Stimulated activated naive CD8-positive, alpha-beta T cell treated with anti-CD3 and anti-CD28 coated beads, Interleukin-15, amount 100 ng/mL, for 72 hours (primary cell): ENCODE data around the gene VPREB3.
"Not testable (repeated sequence)": the region's sequence is repeated elsewhere in the genome, so short reads cannot be mapped to it uniquely, and the experiment has no call there.

Experiments
- ATAC-seq: fragments of 150-1000 bp; cut with Tn5 transposase; 2 replicates; pipeline ENCODE4 v1.10.0; 2021; ENCODE audit warnings: mild to moderate bottlenecking, moderate library complexity
- DNase-seq, 2 donors: peaks; one replicate each; pipeline ENCODE4 v3.0.0; 2021 to 2022
- H3K27ac Mint-ChIP-seq, 2 donors: one replicate each; pipeline ENCODE4 v1.8.0; 2022; ENCODE audit warnings: mild to moderate bottlenecking in 2 of 2, mixed read lengths in 2 of 2, moderate library complexity in 2 of 2
- H3K27me3 Mint-ChIP-seq: one replicate; pipeline ENCODE4 v1.8.0; 2022; ENCODE audit warnings: mixed read lengths
- H3K4me1 Mint-ChIP-seq: one replicate; pipeline ENCODE4 v1.8.0; 2022; ENCODE audit warnings: mild to moderate bottlenecking, mixed read lengths
- H3K4me3 Mint-ChIP-seq, 2 donors: one replicate each; pipeline ENCODE4 v1.8.0; 2022; ENCODE audit warnings: mild to moderate bottlenecking in 2 of 2, mixed read lengths in 2 of 2, moderate library complexity in 1 of 2
- H3K9me3 Mint-ChIP-seq, 2 donors: one replicate each; pipeline ENCODE4 v1.8.0; 2022; ENCODE audit warnings: mixed read lengths in 2 of 2

Gene VPREB3

GRCh38 chr22:23742505-23743264 is 11.5 kb downstream of the VPREB3 start:
- no peaks in the 10 kb centered on the region for H3K27me3 Mint-ChIP-seq
- DNase-seq (no peak), ATAC-seq (no peak)
- peak overlapping the region in 1 of 2 donors; percentile 85 for H3K27ac Mint-ChIP-seq
- H3K4me3 Mint-ChIP-seq = no peak overlapping the region
- no peaks in the 10 kb centered on the region for H3K4me1 Mint-ChIP-seq
- H3K9me3 Mint-ChIP-seq = peaks cover 4 to 16% of the 10 kb centered on the region in 2 donors

- no peaks in the 10 kb centered on the region for H3K27me3 Mint-ChIP-seq
- DNase-seq = no peak
- no peak overlapping the region for H3K27ac Mint-ChIP-seq
- H3K9me3 Mint-ChIP-seq = no peaks in the 10 kb centered on the region
- H3K4me3 Mint-ChIP-seq = no peak overlapping the region
- ATAC-seq = no peak
- H3K4me1 Mint-ChIP-seq = no peaks in the 10 kb centered on the region
Measured at GRCh38 chr22:23737696-23738095, 16.5 kb downstream of the VPREB3 start.

- not testable (repeated sequence) for H3K27me3 Mint-ChIP-seq, H3K4me1 Mint-ChIP-seq, H3K9me3 Mint-ChIP-seq, ATAC-seq, H3K4me3 Mint-ChIP-seq, DNase-seq
- peak overlapping the region in 1 of 2 donors; percentile 31 for H3K27ac Mint-ChIP-seq
Measured at GRCh38 chr22:23728108-23728507, 26.1 kb downstream of the VPREB3 start.

GRCh38 chr22:23722724-23723123 is 31.5 kb downstream of the VPREB3 start:
- no peak overlapping the region for H3K4me3 Mint-ChIP-seq
- no peaks in the 10 kb centered on the region for H3K9me3 Mint-ChIP-seq
- ATAC-seq (no peak), DNase-seq (no peak)
- peaks cover under 1% of the 10 kb centered on the region for H3K4me1 Mint-ChIP-seq
- H3K27me3 Mint-ChIP-seq = no peaks in the 10 kb centered on the region
- no peak overlapping the region for H3K27ac Mint-ChIP-seq

- H3K4me1 Mint-ChIP-seq = peaks cover 7% of the 10 kb centered on the region
- no peak overlapping the region for H3K27ac Mint-ChIP-seq
- no peaks in the 10 kb centered on the region for H3K27me3 Mint-ChIP-seq
- DNase-seq = no peak
- no peak for ATAC-seq
- no peak overlapping the region for H3K4me3 Mint-ChIP-seq
- no peaks in the 10 kb centered on the region for H3K9me3 Mint-ChIP-seq
Measured at GRCh38 chr22:23722160-23722559, 32.1 kb downstream of the VPREB3 start.

GRCh38 chr22:23720855-23721254 is 33.4 kb downstream of the VPREB3 start:
- peak overlapping the region in 1 of 2 donors; percentile 63 for H3K27ac Mint-ChIP-seq
- DNase-seq (no peak), ATAC-seq (no peak)
- no peaks in the 10 kb centered on the region for H3K27me3 Mint-ChIP-seq
- H3K9me3 Mint-ChIP-seq = no peaks in the 10 kb centered on the region
- H3K4me3 Mint-ChIP-seq = no peak overlapping the region
- peaks cover 12% of the 10 kb centered on the region for H3K4me1 Mint-ChIP-seq

- H3K4me3 Mint-ChIP-seq = no peak overlapping the region
- no peak overlapping the region for H3K27ac Mint-ChIP-seq
- no peaks in the 10 kb centered on the region for H3K9me3 Mint-ChIP-seq
- ATAC-seq (no peak), DNase-seq (no peak)
- no peaks in the 10 kb centered on the region for H3K27me3 Mint-ChIP-seq
- H3K4me1 Mint-ChIP-seq = peaks cover 33% of the 10 kb centered on the region
Measured at GRCh38 chr22:23718371-23719165, 35.7 kb downstream of the VPREB3 start.

GRCh38 chr22:23716811-23717801 is 37.1 kb downstream of the VPREB3 start:
- Mint-ChIP-seq H3K4me3 (peak overlapping the region; percentile 80 to 84), H3K4me1 (peaks cover 34% of the 10 kb centered on the region), H3K27me3 (no peaks in the 10 kb centered on the region), H3K9me3 (no peaks in the 10 kb centered on the region), H3K27ac (peak overlapping the region; percentile 93 to 98)
- DNase-seq (peak; percentile 82 to 86), ATAC-seq (peak; percentile 92)

- no peaks in the 10 kb centered on the region for H3K9me3 Mint-ChIP-seq
- H3K4me3 Mint-ChIP-seq = peak overlapping the region; percentile 80 to 84
- peak overlapping the region; percentile 33 to 89 for H3K27ac Mint-ChIP-seq
- ATAC-seq (no peak), DNase-seq (no peak)
- no peaks in the 10 kb centered on the region for H3K27me3 Mint-ChIP-seq
- peaks cover 41% of the 10 kb centered on the region for H3K4me1 Mint-ChIP-seq
Measured at GRCh38 chr22:23715806-23716375, 38.3 kb downstream of the VPREB3 start.

GRCh38 chr22:23714596-23715578 is 39.3 kb downstream of the VPREB3 start:
- Mint-ChIP-seq H3K27ac (peak overlapping the region; percentile 19 to 89), H3K4me1 (peaks cover 51% of the 10 kb centered on the region), H3K4me3 (peak overlapping the region; percentile 80 to 84), H3K27me3 (no peaks in the 10 kb centered on the region), H3K9me3 (no peaks in the 10 kb centered on the region)
- no peak for DNase-seq
- no peak for ATAC-seq

GRCh38 chr22:23713696-23714595 is 40.3 kb downstream of the VPREB3 start:
- peaks cover 60% of the 10 kb centered on the region for H3K4me1 Mint-ChIP-seq
- no peak overlapping the region for H3K27ac Mint-ChIP-seq
- no peaks in the 10 kb centered on the region for H3K9me3 Mint-ChIP-seq
- no peaks in the 10 kb centered on the region for H3K27me3 Mint-ChIP-seq
- DNase-seq = no peak
- no peak for ATAC-seq
- H3K4me3 Mint-ChIP-seq = peak overlapping the region; percentile 1 to 22

- Mint-ChIP-seq H3K9me3 (no peaks in the 10 kb centered on the region), H3K27me3 (no peaks in the 10 kb centered on the region), H3K4me3 (no peak overlapping the region), H3K27ac (no peak overlapping the region), H3K4me1 (peaks cover 71% of the 10 kb centered on the region)
- no peak for ATAC-seq
- no peak for DNase-seq
Measured at GRCh38 chr22:23712256-23712655, 42.0 kb downstream of the VPREB3 start.

- no peak for DNase-seq
- ATAC-seq = no peak
- Mint-ChIP-seq H3K27ac (peak overlapping the region in 1 of 2 donors; percentile 4), H3K4me1 (peaks cover 81% of the 10 kb centered on the region), H3K4me3 (no peak overlapping the region), H3K27me3 (no peaks in the 10 kb centered on the region), H3K9me3 (no peaks in the 10 kb centered on the region)
Measured at GRCh38 chr22:23709107-23709506, 45.1 kb downstream of the VPREB3 start.
